ENCODE data around the gene NDUFB4.

- TF ChIP-seq POLR2A (IDR thresholded peaks at IDR 0.05) = no peak
- TF ChIP-seq, protein P1, sequence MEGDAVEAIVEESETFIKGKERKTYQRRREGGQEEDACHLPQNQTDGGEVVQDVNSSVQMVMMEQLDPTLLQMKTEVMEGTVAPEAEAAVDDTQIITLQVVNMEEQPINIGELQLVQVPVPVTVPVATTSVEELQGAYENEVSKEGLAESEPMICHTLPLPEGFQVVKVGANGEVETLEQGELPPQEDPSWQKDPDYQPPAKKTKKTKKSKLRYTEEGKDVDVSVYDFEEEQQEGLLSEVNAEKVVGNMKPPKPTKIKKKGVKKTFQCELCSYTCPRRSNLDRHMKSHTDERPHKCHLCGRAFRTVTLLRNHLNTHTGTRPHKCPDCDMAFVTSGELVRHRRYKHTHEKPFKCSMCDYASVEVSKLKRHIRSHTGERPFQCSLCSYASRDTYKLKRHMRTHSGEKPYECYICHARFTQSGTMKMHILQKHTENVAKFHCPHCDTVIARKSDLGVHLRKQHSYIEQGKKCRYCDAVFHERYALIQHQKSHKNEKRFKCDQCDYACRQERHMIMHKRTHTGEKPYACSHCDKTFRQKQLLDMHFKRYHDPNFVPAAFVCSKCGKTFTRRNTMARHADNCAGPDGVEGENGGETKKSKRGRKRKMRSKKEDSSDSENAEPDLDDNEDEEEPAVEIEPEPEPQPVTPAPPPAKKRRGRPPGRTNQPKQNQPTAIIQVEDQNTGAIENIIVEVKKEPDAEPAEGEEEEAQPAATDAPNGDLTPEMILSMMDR (IDR thresholded peaks at IDR 0.05) = no peak
Observed at GRCh38 chr3:120554812-120555606, 41.1 kb upstream of the NDUFB4 start.

All from lower leg skin (tissue), 3 donors.